B cell (primary cell): ENCODE results near the gene NLGN1. TPM values are rescaled to one million over a fixed set of nuclear protein-coding genes. Genes with fewer than 3 reads are reported as not detected.

Experiments
- ATAC-seq: fragments of 200-7000 bp; cut with Tn5 transposase; one replicate; pipeline ENCODE4 v1.10.0; 2021; ENCODE audit warnings: low read depth, mild to moderate bottlenecking, moderate number of reproducible peaks, moderate library complexity
- CTCF ChIA-PET: fragments of 350-600 bp; sonication (Branson Sonifier 250); formaldehyde crosslinking; loops from one replicate; lab custom pipeline; 2021; ENCODE audit warnings: antibody characterized with exemption, inconsistent platforms; lab: Charles Lee
- POLR2A ChIA-PET: fragments of 350-600 bp; sonication (Branson Sonifier 250); formaldehyde crosslinking; loops from one replicate; lab custom pipeline; 2021; ENCODE audit warnings: antibody characterized with exemption; lab: Charles Lee
- DNase-seq: peaks from one replicate; pipeline ENCODE4 v3.0.0; 2013
- H2AFZ ChIP-seq: 2 replicates; pipeline ENCODE4 v1.6.1; 2012; ENCODE audit warnings: mild to moderate bottlenecking, low read depth, low read length; ENCODE audit not compliant: insufficient read depth, poor library complexity, severe bottlenecking
- H3K27ac ChIP-seq, 2 donors: 1 replicate in 1 of 2; 2 replicates in 1 of 2; pipeline ENCODE4 v1.5.1; 2012 to 2013; ENCODE audit warnings: low read length in 2 of 2, mild to moderate bottlenecking in 2 of 2, moderate library complexity in 1 of 2
- H3K27me3 ChIP-seq, 4 experiments: fragments of 200-600 bp in 1 of 4; sonication (generic) in 1 of 4; replicated peaks in 1 of 4; 1 replicate in 2 of 4; 2 replicates in 2 of 4; pipeline versions ENCODE4 v1.6.1 to v1.7.0; 2013 to 2016; ENCODE audit warnings: low read length in 3 of 4, mild to moderate bottlenecking in 2 of 4, mixed read lengths in 1 of 4, moderate library complexity in 1 of 4; ENCODE audit not compliant: insufficient read depth in 4 of 4, control insufficient read depth in 3 of 4; ENCODE audit errors: control extremely low read depth in 1 of 4
- H3K36me3 ChIP-seq, 2 experiments: replicated peaks in 1 of 2; 1 replicate in 1 of 2; 2 replicates in 1 of 2; pipeline versions ENCODE4 v1.6.1 to v1.7.1; 2013; ENCODE audit warnings: low read length in 1 of 2; ENCODE audit not compliant: insufficient read depth in 2 of 2, control insufficient read depth in 1 of 2; ENCODE audit errors: control extremely low read depth in 1 of 2, extremely low read depth in 1 of 2
- H3K4me1 ChIP-seq, 2 donors: fragments of 200-600 bp in 1 of 2; sonication (generic) in 1 of 2; 1 replicate in 1 of 2; 2 replicates in 1 of 2; pipeline versions ENCODE4 v1.5.1 to v1.6.1; 2013 to 2017; ENCODE audit warnings: low read length in 2 of 2; ENCODE audit not compliant: control insufficient read depth in 2 of 2, insufficient read depth in 2 of 2
- H3K4me2 ChIP-seq: replicated peaks from 2 replicates; pipeline ENCODE3; 2012; ENCODE audit warnings: mild to moderate bottlenecking, low read depth, low read length; ENCODE audit not compliant: poor library complexity, severe bottlenecking
- H3K4me3 ChIP-seq, 5 experiments: fragments of 200-600 bp in 1 of 5; sonication (generic) in 1 of 5; 1 replicate in 3 of 5; 2 replicates in 2 of 5; pipeline versions ENCODE4 v1.5.1 to v1.7.0; 2011 to 2016; ENCODE audit warnings: low read length in 4 of 5, mild to moderate bottlenecking in 4 of 5, low read depth in 2 of 5, control low read depth in 1 of 5, moderate library complexity in 1 of 5; ENCODE audit not compliant: insufficient read depth in 1 of 5; ENCODE audit errors: control extremely low read depth in 1 of 5, extremely low read depth in 1 of 5
- H3K79me2 ChIP-seq: fragments of 200-600 bp; sonication (generic); one replicate; pipeline ENCODE4 v1.6.0; 2016; ENCODE audit warnings: low read length; ENCODE audit not compliant: control insufficient read depth, insufficient read depth
- H3K9ac ChIP-seq: fragments of 200-600 bp; sonication (generic); 2 replicates; pipeline ENCODE4 v1.6.1; 2017; ENCODE audit warnings: mild to moderate bottlenecking, low read length, moderate library complexity
- H3K9me3 ChIP-seq, 3 donors: one replicate each; pipeline versions ENCODE4 v1.6.1 to v1.7.1; 2013; ENCODE audit warnings: low read length in 2 of 3; ENCODE audit not compliant: control insufficient read depth in 2 of 3, insufficient read depth in 1 of 3; ENCODE audit errors: control extremely low read depth in 1 of 3
- H4K20me1 ChIP-seq: 2 replicates; pipeline ENCODE4 v1.6.0; 2012; ENCODE audit warnings: mild to moderate bottlenecking, low read length; ENCODE audit not compliant: insufficient read depth, control insufficient read depth, poor library complexity, severe bottlenecking
- H3K27ac Mint-ChIP-seq: one replicate; pipeline ENCODE4 v1.8.0; 2021; ENCODE audit warnings: mixed read lengths
- H3K27me3 Mint-ChIP-seq: one replicate; pipeline ENCODE4 v1.8.0; 2021; ENCODE audit warnings: mixed read lengths
- H3K4me1 Mint-ChIP-seq: one replicate; pipeline ENCODE4 v1.8.0; 2021; ENCODE audit warnings: mixed read lengths
- H3K4me3 Mint-ChIP-seq: one replicate; pipeline ENCODE4 v1.8.0; 2021; ENCODE audit warnings: mixed read lengths
- H3K9me3 Mint-ChIP-seq: one replicate; pipeline ENCODE4 v1.8.0; 2022; ENCODE audit warnings: mixed read lengths; ENCODE audit not compliant: insufficient read depth
- EZH2 ChIP-seq: IDR thresholded peaks from 2 replicates; pipeline ENCODE4 v1.6.1; 2012; ENCODE audit warnings: borderline replicate concordance, low read depth, mild to moderate bottlenecking, moderate library complexity, low read length; ENCODE audit not compliant: insufficient read depth, poor library complexity, severe bottlenecking
- WGBS: methylation state at CpG from one replicate; pipeline ENCODE4 v1.1.5; 2013; ENCODE audit warnings: missing lambda C conversion rate; ENCODE audit not compliant: insufficient coverage; 5-methylcytosine and 5-hydroxymethylcytosine counted together
- intact Hi-C: fragments of 100-400 bp; cut with micrococcal nuclease; formaldehyde crosslinking; loops from one replicate; pipeline ENCODE4 v1.10.0; 2022
- polyA plus RNA-seq: library from polyadenylated mRNA; depleted of rRNA; stranded (reverse); fragments of >200 nt; gene quantifications from 2 replicates; pipeline ENCODE4 v1.2.3, GENCODE V29; 2012
- total RNA-seq, 2 donors: library from RNA; stranded (reverse); fragments of 120-200 nt in 1 of 2; gene quantifications; 1 replicate in 1 of 2; 2 replicates in 1 of 2; pipeline versions ENCODE4 v1.2.3 to v1.2.4, GENCODE V29; 2013 to 2022
- TF ChIP-seq, protein P1 (sequence below): fragments of 200-600 bp; IDR thresholded peaks from one replicate; pipeline ENCODE4 v1.8.0; 2022; ENCODE audit warnings: antibody characterized with exemption, mild to moderate bottlenecking

The NLGN1 gene
- total and polyA plus RNA-seq, 2 donors (not counting 1 experiment from before 2014, with no cell fraction given), result not detected

DNA sequence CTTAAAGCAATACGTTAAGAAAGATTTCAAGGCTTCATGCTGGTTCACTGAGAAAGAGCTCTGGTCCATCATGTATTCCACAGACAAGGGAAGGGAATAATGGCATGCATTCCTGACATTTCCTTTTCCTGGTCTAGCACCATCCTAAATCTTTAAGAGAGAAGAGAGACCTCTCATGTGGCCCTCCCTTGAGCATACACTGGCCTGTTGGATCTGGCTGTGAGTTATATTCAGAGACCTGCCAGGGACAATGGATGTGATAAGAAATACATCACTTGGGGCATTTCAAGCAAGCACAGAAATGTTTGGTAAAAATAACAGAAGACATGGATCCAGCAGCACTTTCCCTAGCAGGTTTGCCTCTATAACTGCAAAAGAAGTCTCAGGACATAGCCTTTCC lies 507.8 kb downstream of the NLGN1 start:
- no peak for ATAC-seq
- Histone ChIP-seq H3K79me2 (no peaks in the 10 kb centered on the region), H4K20me1 (no peaks in the 10 kb centered on the region), H3K9ac (no peak overlapping the region), H3K4me3 (no peak overlapping the region), H3K4me1 (no peaks in the 10 kb centered on the region), H3K27me3 (no peaks in the 10 kb centered on the region), H3K9me3 (no peaks in the 10 kb centered on the region), H3K36me3 (no peaks in the 10 kb centered on the region), H3K27ac (no peak overlapping the region), H2AFZ (no peak overlapping the region), H3K4me2 (no peak overlapping the region)
- whole genome bisulfite sequencing, result no CpG with 5 or more reads among the region's 1 CpG
- no peak for TF ChIP-seq EZH2
- TF ChIP-seq, protein P1, sequence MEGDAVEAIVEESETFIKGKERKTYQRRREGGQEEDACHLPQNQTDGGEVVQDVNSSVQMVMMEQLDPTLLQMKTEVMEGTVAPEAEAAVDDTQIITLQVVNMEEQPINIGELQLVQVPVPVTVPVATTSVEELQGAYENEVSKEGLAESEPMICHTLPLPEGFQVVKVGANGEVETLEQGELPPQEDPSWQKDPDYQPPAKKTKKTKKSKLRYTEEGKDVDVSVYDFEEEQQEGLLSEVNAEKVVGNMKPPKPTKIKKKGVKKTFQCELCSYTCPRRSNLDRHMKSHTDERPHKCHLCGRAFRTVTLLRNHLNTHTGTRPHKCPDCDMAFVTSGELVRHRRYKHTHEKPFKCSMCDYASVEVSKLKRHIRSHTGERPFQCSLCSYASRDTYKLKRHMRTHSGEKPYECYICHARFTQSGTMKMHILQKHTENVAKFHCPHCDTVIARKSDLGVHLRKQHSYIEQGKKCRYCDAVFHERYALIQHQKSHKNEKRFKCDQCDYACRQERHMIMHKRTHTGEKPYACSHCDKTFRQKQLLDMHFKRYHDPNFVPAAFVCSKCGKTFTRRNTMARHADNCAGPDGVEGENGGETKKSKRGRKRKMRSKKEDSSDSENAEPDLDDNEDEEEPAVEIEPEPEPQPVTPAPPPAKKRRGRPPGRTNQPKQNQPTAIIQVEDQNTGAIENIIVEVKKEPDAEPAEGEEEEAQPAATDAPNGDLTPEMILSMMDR, result no peak
- no peak overlapping the region for H3K4me3 Mint-ChIP-seq
- POLR2A ChIA-PET, result no interaction called here
- H3K4me1 Mint-ChIP-seq, result no peaks in the 10 kb centered on the region
- H3K9me3 Mint-ChIP-seq, result no peaks in the 10 kb centered on the region
- CTCF ChIA-PET, result no interaction called here
- no peak overlapping the region for H3K27ac Mint-ChIP-seq
- intact Hi-C loops, result no loop called here
- no peak for DNase-seq
- no peaks in the 10 kb centered on the region for H3K27me3 Mint-ChIP-seq

DNA sequence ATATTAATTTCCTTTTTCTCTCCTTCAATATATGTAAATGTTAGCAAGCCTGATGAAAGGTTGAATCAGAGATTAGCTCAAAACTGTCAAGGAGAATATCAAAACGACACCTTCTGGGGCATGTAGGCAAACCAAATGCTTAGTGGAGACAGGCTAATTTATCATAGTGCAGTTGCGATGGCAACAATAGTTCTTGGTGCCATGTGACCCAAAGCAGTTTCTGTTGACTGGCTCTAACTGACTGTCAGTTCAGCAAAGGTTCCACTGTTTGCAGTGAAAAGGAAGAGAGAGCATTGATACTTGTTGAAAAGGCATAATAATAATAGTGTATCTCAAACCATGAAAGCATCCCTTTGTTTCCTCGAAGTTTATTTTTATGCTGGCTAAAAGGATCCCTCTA lies 513.9 kb downstream of the NLGN1 start:
- no peak overlapping the region for H3K27ac ChIP-seq
- no peak for TF ChIP-seq EZH2
- TF ChIP-seq, protein P1, result no peak
- intact Hi-C loops, result no loop called here
- no peak overlapping the region for H3K4me3 ChIP-seq
- H3K9me3 ChIP-seq, result no peaks in the 10 kb centered on the region
- POLR2A ChIA-PET, result no interaction called here
- Mint-ChIP-seq H3K27ac (no peak overlapping the region), H3K9me3 (peaks cover 4% of the 10 kb centered on the region), H3K27me3 (no peaks in the 10 kb centered on the region), H3K4me3 (no peak overlapping the region), H3K4me1 (no peaks in the 10 kb centered on the region)
- H2AFZ ChIP-seq, result no peak overlapping the region
- no peak for ATAC-seq
- H3K9ac ChIP-seq, result no peak overlapping the region
- no peaks in the 10 kb centered on the region for H3K27me3 ChIP-seq
- no peaks in the 10 kb centered on the region for H3K79me2 ChIP-seq
- no peak for DNase-seq
- H3K36me3 ChIP-seq, result no peaks in the 10 kb centered on the region
- no peak overlapping the region for H3K4me2 ChIP-seq
- H3K4me1 ChIP-seq, result no peaks in the 10 kb centered on the region
- WGBS, result 10% methylated on average over 2 of the region's 3 CpGs
- H4K20me1 ChIP-seq, result no peaks in the 10 kb centered on the region
- CTCF ChIA-PET, result no interaction called here
